GM20000 (cell line): Measurements from ENCODE around the gene ARHGAP22.
"Not testable (repeated sequence)": the region's sequence is repeated elsewhere in the genome, so short reads cannot be mapped to it uniquely, and the experiment has no call there.

Source experiments
- DNase-seq: peaks from one replicate; pipeline ENCODE4 v3.0.0; 2012; ENCODE audit warnings: low spot score
- CTCF ChIP-seq: IDR thresholded peaks from 2 replicates; pipeline ENCODE4 v1.5.1; 2012; ENCODE audit warnings: mild to moderate bottlenecking, control low read depth; ENCODE audit errors: extremely low read depth, missing control alignments

Gene ARHGAP22

GRCh38 chr10:48648172-48648942, 43.5 kb upstream of the ARHGAP22 start:
- TF ChIP-seq CTCF: no peak
- DNase-seq: no peak

- not testable (repeated sequence) for DNase-seq
Measured at GRCh38 chr10:48647073-48647472, 42.2 kb upstream of the ARHGAP22 start.

GRCh38 chr10:48645600-48645999, 40.7 kb upstream of the ARHGAP22 start:
- no peak for TF ChIP-seq CTCF
- no peak for DNase-seq

GRCh38 chr10:48641099-48641690, 36.3 kb upstream of the ARHGAP22 start:
- not testable (repeated sequence) for DNase-seq

GRCh38 chr10:48640326-48640725, 35.5 kb upstream of the ARHGAP22 start:
- TF ChIP-seq CTCF: no peak
- DNase-seq: no peak

GRCh38 chr10:48639632-48640031, 34.8 kb upstream of the ARHGAP22 start:
- TF ChIP-seq CTCF: no peak
- DNase-seq: no peak

- no peak for TF ChIP-seq CTCF
- DNase-seq: no peak
Measured at GRCh38 chr10:48638739-48639527, 34.1 kb upstream of the ARHGAP22 start.

GRCh38 chr10:48638158-48638557, 33.3 kb upstream of the ARHGAP22 start:
- no peak for TF ChIP-seq CTCF
- no peak for DNase-seq
